H1 (cell line): ENCODE results near the gene SLC2A5. TPM values are rescaled to one million over a fixed set of nuclear protein-coding genes. Genes with fewer than 3 reads are reported as not detected.

Experiments
- CTCF ChIA-PET: fragments of 300-600 bp; sonication (Branson Sonifier 250); formaldehyde crosslinking; loops from one replicate; lab custom pipeline; 2021; ENCODE audit not compliant: partially characterized antibody; lab: Charles Lee
- POLR2A ChIA-PET: fragments of 300-600 bp; sonication (Branson Sonifier 250); formaldehyde crosslinking; loops from one replicate; lab custom pipeline; 2021; ENCODE audit warnings: inconsistent platforms; ENCODE audit not compliant: partially characterized antibody; lab: Charles Lee
- DNase-seq, 2 experiments: peaks; one replicate each; pipeline versions ENCODE4 v3.0.0 to v3.0.0-alpha.2; 2010 to 2022; ENCODE audit warnings: low spot score in 2 of 2, low read depth in 1 of 2, mixed read lengths in 1 of 2
- FAIRE-seq: peaks from 2 replicates; lab custom pipeline; 2011; peaks lifted over from hg19 to GRCh38; lab: Jason Lieb, UNC
- H2AFZ ChIP-seq: 2 replicates; pipeline ENCODE4 v1.8.1; 2012; ENCODE audit warnings: low read length, inconsistent platforms
- H2AK5ac ChIP-seq: 2 replicates; pipeline ENCODE4 v1.6.1; 2013; ENCODE audit warnings: low read depth, low read length
- H2BK120ac ChIP-seq: replicated peaks from 2 replicates; pipeline ENCODE3; 2013; ENCODE audit warnings: low read depth, low read length, inconsistent platforms
- H2BK12ac ChIP-seq: 2 replicates; pipeline ENCODE4 v1.6.1; 2013; ENCODE audit warnings: low read depth, low read length
- H2BK15ac ChIP-seq: 2 replicates; pipeline ENCODE4 v1.6.1; 2013; ENCODE audit warnings: low read length
- H2BK20ac ChIP-seq: 2 replicates; pipeline ENCODE4 v1.6.1; 2013; ENCODE audit warnings: low read length
- H2BK5ac ChIP-seq: 2 replicates; pipeline ENCODE4 v1.6.1; 2013; ENCODE audit warnings: low read depth, low read length
- H3K14ac ChIP-seq: 2 replicates; pipeline ENCODE4 v1.6.1; 2013; ENCODE audit warnings: inconsistent platforms; ENCODE audit not compliant: insufficient read length
- H3K18ac ChIP-seq: 2 replicates; pipeline ENCODE4 v1.6.1; 2013; ENCODE audit warnings: low read length; ENCODE audit errors: extremely low read depth
- H3K23ac ChIP-seq: 2 replicates; pipeline ENCODE4 v1.6.1; 2013; ENCODE audit warnings: inconsistent platforms; ENCODE audit not compliant: insufficient read length
- H3K23me2 ChIP-seq: 2 replicates; pipeline ENCODE4 v1.6.1; 2013; ENCODE audit warnings: low read depth, low read length
- H3K27ac ChIP-seq: 2 replicates; pipeline ENCODE4 v1.6.1; 2011; ENCODE audit warnings: low read depth, low read length, inconsistent platforms
- H3K27me3 ChIP-seq, 4 experiments: replicated peaks in 1 of 4; 1 replicate in 1 of 4; 2 replicates in 3 of 4; pipeline versions ENCODE4 v1.6.1 to v1.8.1; 2011 to 2013; ENCODE audit warnings: low read length in 3 of 4, mild to moderate bottlenecking in 3 of 4, inconsistent platforms in 2 of 4, mixed read lengths in 2 of 4, moderate library complexity in 1 of 4; ENCODE audit not compliant: control insufficient read depth in 3 of 4, insufficient read depth in 3 of 4; ENCODE audit errors: extremely low read depth in 1 of 4
- H3K36me3 ChIP-seq, 4 experiments: 2 replicates each; pipeline versions ENCODE4 v1.6.1 to v1.8.1; 2011 to 2013; ENCODE audit warnings: mild to moderate bottlenecking in 4 of 4, low read length in 3 of 4, moderate library complexity in 2 of 4, control low read depth in 1 of 4, inconsistent platforms in 1 of 4; ENCODE audit not compliant: insufficient read depth in 4 of 4, control insufficient read depth in 2 of 4
- H3K4ac ChIP-seq: replicated peaks from 2 replicates; pipeline ENCODE3; 2013; ENCODE audit warnings: low read length, low read depth, mixed read lengths, inconsistent platforms; ENCODE audit not compliant: insufficient read length
- H3K4me1 ChIP-seq, 4 experiments: replicated peaks in 1 of 4; 1 replicate in 1 of 4; 2 replicates in 3 of 4; pipeline versions ENCODE4 v1.6.1 to v1.8.1; 2011 to 2013; ENCODE audit warnings: low read length in 3 of 4, inconsistent platforms in 2 of 4, mixed read lengths in 1 of 4; ENCODE audit not compliant: insufficient read depth in 4 of 4, control insufficient read depth in 3 of 4
- H3K4me2 ChIP-seq, 2 experiments: 2 replicates each; pipeline versions ENCODE4 v1.6.1 to v1.8.1; 2011 to 2013; ENCODE audit warnings: low read depth in 2 of 2, low read length in 2 of 2, control low read depth in 1 of 2, inconsistent platforms in 1 of 2, mild to moderate bottlenecking in 1 of 2; ENCODE audit not compliant: insufficient read depth in 1 of 2
- H3K4me3 ChIP-seq, 4 experiments: fragments of 200-600, 300-600 bp in 1 of 4; sonication (generic), shearing (Covaris generic), sonication (Bioruptor Twin) in 1 of 4; 2 replicates each; pipeline versions ENCODE4 v1.5.1 to v1.8.1; 2011 to 2016; ENCODE audit warnings: low read length in 4 of 4, low read depth in 3 of 4, control low read depth in 2 of 4, inconsistent platforms in 2 of 4, mild to moderate bottlenecking in 2 of 4, mixed read lengths in 1 of 4, moderate library complexity in 1 of 4; ENCODE audit not compliant: insufficient read depth in 2 of 4; ENCODE audit errors: extremely low read depth in 1 of 4
- H3K56ac ChIP-seq: replicated peaks from 2 replicates; pipeline ENCODE3; 2013; ENCODE audit warnings: low read depth, mild to moderate bottlenecking, mixed read lengths, low read length, inconsistent platforms; ENCODE audit not compliant: insufficient read length
- H3K79me1 ChIP-seq: 2 replicates; pipeline ENCODE4 v1.6.1; 2013; ENCODE audit warnings: low read depth, low read length, control low read depth
- H3K79me2 ChIP-seq, 2 experiments: 2 replicates each; pipeline versions ENCODE4 v1.6.1 to v1.8.1; 2012 to 2013; ENCODE audit warnings: low read length in 2 of 2, mild to moderate bottlenecking in 2 of 2, inconsistent platforms in 1 of 2; ENCODE audit not compliant: insufficient read depth in 2 of 2, control insufficient read depth in 1 of 2
- H3K9ac ChIP-seq, 4 experiments: replicated peaks in 1 of 4; 1 replicate in 1 of 4; 2 replicates in 3 of 4; pipeline versions ENCODE4 v1.6.1 to v1.8.1; 2011 to 2013; ENCODE audit warnings: low read depth in 3 of 4, low read length in 3 of 4, control low read depth in 2 of 4, mild to moderate bottlenecking in 2 of 4, moderate library complexity in 2 of 4, inconsistent platforms in 1 of 4; ENCODE audit errors: extremely low read depth in 1 of 4
- H3K9me3 ChIP-seq, 2 experiments: 2 replicates each; pipeline versions ENCODE4 v1.6.1 to v1.8.1; 2012 to 2013; ENCODE audit warnings: mild to moderate bottlenecking in 2 of 2, moderate library complexity in 2 of 2, control low read depth in 1 of 2, inconsistent platforms in 1 of 2, low read depth in 1 of 2, low read length in 1 of 2, mixed read lengths in 1 of 2; ENCODE audit not compliant: insufficient read depth in 2 of 2
- H4K20me1 ChIP-seq, 2 experiments: replicated peaks in 1 of 2; 2 replicates each; pipeline versions ENCODE3 to v1.8.1; 2011 to 2013; ENCODE audit warnings: inconsistent platforms in 2 of 2, low read length in 2 of 2, mild to moderate bottlenecking in 1 of 2; ENCODE audit not compliant: insufficient read depth in 2 of 2, control insufficient read depth in 1 of 2
- H4K5ac ChIP-seq: 2 replicates; pipeline ENCODE4 v1.6.1; 2013; ENCODE audit warnings: low read length, low read depth, mixed read lengths, inconsistent platforms; ENCODE audit not compliant: insufficient read length
- H4K8ac ChIP-seq: 2 replicates; pipeline ENCODE4 v1.8.0; 2013; ENCODE audit warnings: mild to moderate bottlenecking, moderate library complexity, low read length, inconsistent platforms; ENCODE audit not compliant: insufficient read depth; ENCODE audit errors: extremely low read depth
- H4K91ac ChIP-seq: replicated peaks from 2 replicates; pipeline ENCODE3; 2013; ENCODE audit warnings: low read length, mixed read lengths, inconsistent platforms; ENCODE audit not compliant: insufficient read length
- ATF2 ChIP-seq: IDR thresholded peaks from 2 replicates; pipeline ENCODE4 v1.6.1; 2012; ENCODE audit warnings: low read length, inconsistent platforms
- ATF3 ChIP-seq: IDR thresholded peaks from 2 replicates; pipeline ENCODE4 v1.6.1; 2011; ENCODE audit warnings: low read depth, mild to moderate bottlenecking, low read length; ENCODE audit not compliant: insufficient read depth
- CBX8 ChIP-seq: fragments of 300-800, 300-1000 bp; sonication (generic); IDR thresholded peaks from 2 replicates; pipeline ENCODE4 v1.7.1; 2016; ENCODE audit warnings: low read depth, low read length, borderline replicate concordance
- CREB1 ChIP-seq: IDR thresholded peaks from 2 replicates; pipeline ENCODE4 v1.6.1; 2012; ENCODE audit warnings: inconsistent platforms
- EZH2 ChIP-seq: fragments of 200-600 bp; sonication (generic); IDR thresholded peaks from 2 replicates; pipeline ENCODE4 v1.7.1; 2012; ENCODE audit warnings: low read depth, mild to moderate bottlenecking, moderate library complexity, low read length, inconsistent platforms; ENCODE audit not compliant: severe bottlenecking
- JUND ChIP-seq: IDR thresholded peaks from 2 replicates; pipeline ENCODE4 v1.6.1; 2011; ENCODE audit warnings: mild to moderate bottlenecking, improper control_type of control experiment, low read length
- POLR2A ChIP-seq, 2 experiments: IDR thresholded peaks; 1 replicate in 1 of 2; 2 replicates in 1 of 2; pipeline ENCODE4 v1.6.1; 2011; ENCODE audit warnings: low read depth in 2 of 2, low read length in 2 of 2, mild to moderate bottlenecking in 2 of 2; ENCODE audit errors: control extremely low read depth in 1 of 2
- RBBP5 ChIP-seq: IDR thresholded peaks from 2 replicates; pipeline ENCODE4 v1.7.1; 2012; ENCODE audit warnings: low read depth, mild to moderate bottlenecking, inconsistent platforms, low read length, moderate library complexity, borderline replicate concordance
- RFX5 ChIP-seq: IDR thresholded peaks from 2 replicates; pipeline ENCODE4 v1.6.1; 2011; ENCODE audit warnings: low read depth, low read length, improper control_type of control experiment, borderline replicate concordance
- RXRA ChIP-seq: IDR thresholded peaks from 2 replicates; pipeline ENCODE4 v1.6.1; 2011; ENCODE audit warnings: low read depth, mild to moderate bottlenecking, low read length, moderate library complexity; ENCODE audit not compliant: insufficient read depth
- SIRT6 ChIP-seq: IDR thresholded peaks from one replicate; pipeline ENCODE4 v1.7.1; 2012; ENCODE audit warnings: low read length, inconsistent platforms
- SP4 ChIP-seq: IDR thresholded peaks from 2 replicates; pipeline ENCODE4 v1.6.1; 2012; ENCODE audit warnings: low read length, inconsistent platforms
- TAF7 ChIP-seq: optimal IDR thresholded peaks from 2 replicates; pipeline ENCODE3; 2011; ENCODE audit warnings: low read depth, mild to moderate bottlenecking, inconsistent platforms, low read length, moderate library complexity, borderline replicate concordance
- WGBS, 2 experiments: shearing (Covaris generic) in 1 of 2; methylation state at CpG; one replicate each; pipeline versions ENCODE4 v1.1.6 to v1.1.7; 2013 to 2015; ENCODE audit warnings: low lambda C conversion rate in 2 of 2, mixed read lengths in 2 of 2, inconsistent platforms in 1 of 2, low coverage in 1 of 2, missing lambda C conversion rate in 1 of 2; ENCODE audit not compliant: insufficient replicate concordance in 2 of 2, insufficient coverage in 1 of 2, insufficient read length in 1 of 2; ENCODE audit errors: extremely low coverage in 1 of 2, missing lambda C conversion rate in 1 of 2; 5-methylcytosine and 5-hydroxymethylcytosine counted together
- polyA plus RNA-seq, 7 experiments: library from polyadenylated mRNA; depleted of rRNA in 3 of 7; stranded (reverse) in 5 of 7; unstranded in 2 of 7; fragments of >200 nt in 5 of 7; fragments of 200-250 nt in 2 of 7; gene quantifications; 1 replicate in 5 of 7; 2 replicates in 1 of 7; 4 replicates in 1 of 7; pipeline versions ENCODE4 v1.2.1 to v1.2.3, GENCODE V29; 2011 to 2013; ENCODE audit warnings: missing spikeins in 2 of 7, mixed read lengths in 2 of 7
- total RNA-seq: library from RNA; stranded (reverse); fragmentation: NEBNext Ultra II Directional; extraction: Animal tissue kit (Norgen Biotek cat#: 25700); gene quantifications from 2 replicates; pipeline ENCODE4 v1.2.1, GENCODE V29; 2021

Gene SLC2A5
- total and polyA plus RNA-seq, 2 of the 8 experiments (the other 6 are each of a cell fraction or from before 2014, with no cell fraction given) = 0.12 TPM; not detected in 1

GRCh38 chr1:9027307-9027706 lies 42.1 kb downstream of the SLC2A5 start:
- FAIRE-seq (no peak), DNase-seq (no peak)
- Histone ChIP-seq H3K23me2 (no peaks in the 10 kb centered on the region), H3K9me3 (peaks cover 9 to 12% of the 10 kb centered on the region in 2 experiments; a peak in 3 of 4 replicates), H3K18ac (no peak overlapping the region), H3K9ac (no peak overlapping the region), H4K20me1 (no peaks in the 10 kb centered on the region), H3K79me1 (no peaks in the 10 kb centered on the region; the same call in 1 of the 2 replicates), H4K91ac (no peak overlapping the region), H3K4me3 (no peak overlapping the region), H2BK5ac (no peak overlapping the region), H3K4me1 (no peaks in the 10 kb centered on the region), H3K14ac (no peak overlapping the region), H3K27me3 (no peaks in the 10 kb centered on the region), H2BK20ac (no peak overlapping the region), H2BK12ac (no peak overlapping the region), H3K56ac (no peak overlapping the region), H3K27ac (no peak overlapping the region), H2AFZ (no peak overlapping the region), H4K8ac (no peak overlapping the region), H2AK5ac (no peak overlapping the region), H3K4ac (no peak overlapping the region), H3K23ac (no peak overlapping the region), H3K36me3 (no peaks in the 10 kb centered on the region), H2BK120ac (no peak overlapping the region), H3K79me2 (no peaks in the 10 kb centered on the region), H2BK15ac (no peak overlapping the region), H4K5ac (no peak overlapping the region), H3K4me2 (no peak overlapping the region)
- WGBS, 2 experiments = 85% methylated on average over 4 of the region's 4 CpGs; no CpG with 5 or more reads in 1 of the 2 experiments
- POLR2A ChIA-PET = no interaction called here
- CTCF ChIA-PET = interaction anchor here (0.8 to 3.6 kb wide), 4 partner anchors 18 to 410 kb away, joined by 4 to 12 read pairs (median 8); no protein-coding TSS in a partner anchor
- TF ChIP-seq EZH2 (no peak), JUND (no peak), SP4 (no peak), ATF3 (no peak), CBX8 (no peak), ATF2 (no peak), TAF7 (no peak), RFX5 (no peak), RXRA (no peak), SIRT6 (no peak), POLR2A (IDR thresholded peaks at IDR 0.05; ENCODE audit: control extremely low read depth in 1 of 2, low read depth in 2 of 2, low read length in 2 of 2) (no peak), RBBP5 (no peak), CREB1 (no peak)
